HG03108 (cell line): ENCODE data around the gene RNF150.
"Not testable (repeated sequence)": the region's sequence is repeated elsewhere in the genome, so short reads cannot be mapped to it uniquely, and the experiment has no call there.

Source experiments
- ATAC-seq: cut with Tn5 transposase; IDR thresholded peaks from one replicate; pipeline ENCODE4 v1.9.1; 2021; ENCODE audit warnings: moderate library complexity; ENCODE audit not compliant: unreplicated experiment

The RNF150 gene

DNA sequence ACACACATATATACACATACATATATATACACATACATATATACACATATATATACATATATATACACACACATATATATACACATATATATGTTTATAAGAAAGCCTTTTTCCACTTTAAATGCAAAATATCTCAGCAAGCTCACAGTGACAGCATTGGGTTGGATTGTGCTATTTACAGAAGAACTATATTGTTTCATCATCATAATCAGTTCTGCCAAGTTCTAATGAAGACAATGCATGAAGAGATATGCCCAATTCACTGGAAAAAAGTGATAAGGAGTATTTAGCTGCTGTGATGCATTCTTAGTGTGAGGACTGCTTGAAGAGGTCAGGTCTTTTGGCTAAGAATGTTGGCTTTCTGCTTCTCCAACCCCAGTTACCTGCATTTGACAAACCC, 54.4 kb downstream of the RNF150 start:
- no peak for ATAC-seq

DNA sequence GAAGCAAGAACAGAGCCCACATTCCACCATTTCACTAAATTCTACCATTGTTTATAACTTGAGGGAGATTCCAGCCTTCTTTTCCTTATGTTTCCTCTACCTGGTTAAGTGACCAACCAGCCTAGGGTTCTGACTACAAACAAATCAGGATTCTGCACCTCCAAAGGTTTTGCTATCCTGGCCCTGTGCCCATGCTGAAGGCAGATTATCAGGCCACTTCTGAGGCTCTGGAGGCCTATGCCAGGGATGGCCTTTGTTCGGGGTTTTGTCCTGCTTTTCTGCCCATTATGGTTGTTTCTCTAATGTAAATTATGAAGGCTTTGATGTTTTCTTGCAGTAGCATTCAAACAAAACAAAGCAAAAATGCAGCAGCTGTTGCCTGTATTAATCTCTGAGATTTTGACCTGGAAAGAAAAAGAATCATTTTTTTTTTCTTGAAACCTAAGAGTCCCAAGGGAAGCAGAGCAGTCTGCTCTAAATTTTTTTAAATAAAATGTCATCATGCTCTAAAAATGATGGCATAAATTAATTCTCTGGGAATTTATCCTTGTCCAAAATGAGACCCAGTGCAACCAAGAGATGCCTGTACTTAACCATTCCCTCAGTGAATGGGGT, 55.6 kb downstream of the RNF150 start:
- ATAC-seq, result no peak

DNA sequence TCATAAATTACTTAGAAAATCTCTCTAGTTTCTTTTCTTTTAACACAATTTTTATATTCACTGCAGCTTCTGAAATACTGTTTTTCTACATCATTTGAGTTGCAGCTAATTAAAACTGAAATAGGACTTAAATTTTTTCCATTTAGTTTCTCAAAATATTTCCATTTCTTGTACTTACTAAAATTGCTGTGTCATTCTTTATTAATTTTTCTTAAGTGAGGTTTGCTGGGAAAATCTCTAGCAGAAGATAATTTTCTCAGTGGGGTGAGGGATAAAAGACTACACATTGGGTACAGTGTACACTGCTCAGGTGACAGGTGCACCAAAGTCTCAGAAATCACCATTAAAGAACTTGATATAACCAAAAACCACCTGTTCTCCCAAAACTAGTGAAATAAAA, 57.7 kb downstream of the RNF150 start:
- ATAC-seq, result no peak

DNA sequence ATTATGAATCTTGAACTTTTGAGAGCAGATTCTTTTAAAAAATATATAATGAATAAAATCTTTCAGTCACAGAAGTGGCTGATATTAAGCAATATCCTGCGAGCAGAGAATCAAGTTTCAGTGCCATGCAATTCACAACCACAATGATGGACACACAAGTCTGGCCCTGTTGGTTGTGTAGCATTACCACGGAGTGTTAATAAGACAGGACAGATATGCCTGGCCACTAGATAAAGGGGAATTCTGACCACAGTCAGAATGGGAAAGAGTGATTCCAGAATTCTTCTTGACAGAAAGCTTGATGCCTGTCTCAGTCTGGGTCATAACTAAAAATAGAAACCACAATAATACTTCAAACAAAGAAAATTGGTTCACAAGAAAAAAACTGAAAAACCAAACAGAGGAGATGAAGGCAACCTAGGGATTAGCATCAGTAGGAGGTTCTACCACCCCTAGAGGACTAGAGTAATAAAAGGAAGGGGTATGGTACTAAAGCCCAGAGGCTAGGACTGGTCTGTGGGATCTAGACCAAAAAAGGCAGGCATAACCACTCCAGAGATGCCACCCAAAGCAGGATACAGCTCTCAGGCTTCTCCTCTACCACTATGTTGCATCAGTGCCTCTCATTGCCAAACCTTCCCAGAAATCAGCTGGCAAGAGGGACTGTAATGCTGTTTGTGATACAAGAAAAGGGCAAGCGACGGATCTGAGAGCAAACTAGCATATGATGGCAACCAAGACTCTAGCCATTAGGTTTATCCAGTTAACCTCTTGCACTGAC, 59.0 kb downstream of the RNF150 start:
- ATAC-seq, result no peak

DNA sequence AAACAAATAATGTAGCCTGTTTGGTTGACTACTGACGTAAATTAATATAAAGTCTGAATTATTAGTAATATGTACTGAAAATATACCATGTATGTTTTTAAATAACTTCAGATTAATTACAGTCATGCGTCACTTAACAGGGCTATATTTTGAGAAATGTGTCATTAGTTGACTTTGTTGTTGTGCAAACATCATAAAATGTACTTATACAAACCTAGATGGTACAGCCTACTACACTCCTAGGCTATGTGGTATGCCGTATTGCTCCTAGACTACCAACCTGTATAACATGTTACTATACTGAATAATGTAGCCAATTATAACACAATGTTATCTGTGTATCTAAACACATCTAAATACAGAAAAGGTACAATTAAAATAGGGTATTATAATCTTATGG, 66.6 kb downstream of the RNF150 start:
- no peak for ATAC-seq

DNA sequence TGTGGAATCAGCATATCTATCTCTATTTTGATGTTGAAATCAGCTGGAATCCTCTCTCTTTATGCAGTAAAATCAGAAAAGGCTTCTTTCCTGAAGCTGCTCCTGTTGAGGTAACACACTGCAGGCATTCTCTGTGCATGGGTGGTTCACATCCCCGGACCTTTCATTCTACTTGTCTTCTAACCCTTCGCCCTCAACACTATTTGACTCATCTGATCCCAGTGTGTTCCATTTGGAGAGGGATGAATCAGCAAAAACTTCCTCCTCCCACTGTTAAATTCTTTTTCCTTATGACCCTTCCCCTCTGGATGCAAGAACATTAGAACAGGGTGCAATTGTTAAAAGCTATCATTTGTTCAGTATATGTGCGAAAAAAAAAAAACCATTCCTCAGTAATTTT, 67.4 kb downstream of the RNF150 start:
- no peak for ATAC-seq

DNA sequence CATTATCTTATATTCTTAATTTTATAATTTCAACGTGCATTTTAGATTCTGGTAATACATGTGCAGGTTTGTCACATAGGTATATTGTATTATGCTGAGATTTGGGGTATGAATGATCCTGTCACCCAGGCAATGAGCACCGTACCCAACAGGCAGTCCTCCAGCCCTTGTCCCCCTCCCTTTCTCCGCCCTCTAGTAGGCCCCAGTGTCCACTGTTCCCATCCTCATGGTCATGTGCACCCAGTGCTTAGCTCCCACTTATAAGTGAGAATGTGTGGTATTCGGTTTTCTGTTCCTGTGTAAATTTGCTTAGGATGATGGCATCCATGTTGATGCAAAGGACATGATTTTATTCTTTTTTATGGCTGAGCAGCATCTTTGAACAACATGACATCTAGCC, 70.6 kb downstream of the RNF150 start:
- ATAC-seq, result no peak

DNA sequence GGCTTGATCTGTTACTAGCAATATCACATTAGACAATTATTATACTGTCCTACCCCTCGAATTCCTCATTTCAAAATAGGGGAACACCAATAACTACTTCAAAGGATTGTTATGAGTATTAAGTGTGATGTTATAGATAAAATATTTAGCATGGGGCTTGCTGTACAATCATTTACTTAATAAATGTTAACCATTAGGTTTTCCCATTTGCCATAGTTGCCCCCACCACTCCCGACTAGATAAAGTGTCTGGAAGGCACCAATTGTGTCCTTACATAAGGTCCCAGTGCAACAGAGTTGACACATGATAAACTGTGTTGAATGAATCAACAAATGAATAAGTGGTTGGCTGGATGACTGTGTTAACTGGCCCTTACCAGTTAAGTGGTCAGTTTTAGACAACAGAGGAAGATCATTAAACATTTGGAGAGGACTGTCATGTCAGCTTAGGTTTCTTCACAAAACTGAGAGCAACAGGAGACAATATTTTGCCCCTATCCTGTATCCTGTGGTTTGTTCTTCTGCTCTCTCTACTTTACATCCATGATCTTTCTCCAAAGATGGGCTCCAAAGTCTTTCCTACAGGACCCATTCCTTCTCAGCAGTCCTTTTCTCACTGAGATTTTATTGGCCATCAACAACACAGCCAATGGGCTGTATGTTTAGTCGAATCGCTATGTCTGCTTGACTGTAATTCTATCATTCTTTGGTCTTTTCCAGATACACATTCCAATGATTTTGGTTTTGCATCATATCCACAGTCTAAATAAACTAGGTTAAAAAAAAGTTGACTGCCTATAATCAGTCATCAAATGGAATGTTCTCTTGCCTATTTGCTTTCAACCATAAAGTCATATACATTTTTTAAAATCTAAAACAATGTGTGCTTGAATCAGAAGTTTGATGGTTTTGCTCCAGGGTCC, 74.4 kb downstream of the RNF150 start:
- ATAC-seq, result no peak

DNA sequence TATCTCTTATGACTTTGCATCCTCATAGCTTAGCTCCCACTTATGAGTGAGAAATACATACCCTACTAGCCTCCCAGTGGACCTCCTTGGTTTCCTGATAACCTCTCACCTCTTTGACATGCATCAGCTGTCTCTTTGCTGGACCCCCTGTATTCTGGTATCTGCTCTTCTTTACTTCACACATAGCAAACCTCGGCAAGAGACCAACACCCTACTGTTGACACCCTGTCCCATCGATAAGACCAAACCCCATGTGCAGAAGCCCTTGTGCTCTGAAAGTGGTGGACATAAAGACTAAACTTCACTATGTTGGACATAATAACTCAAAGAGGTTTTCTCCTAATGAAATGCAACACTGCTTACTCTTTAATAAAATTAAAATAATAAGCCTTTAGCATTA, 75.7 kb downstream of the RNF150 start:
- no peak for ATAC-seq

DNA sequence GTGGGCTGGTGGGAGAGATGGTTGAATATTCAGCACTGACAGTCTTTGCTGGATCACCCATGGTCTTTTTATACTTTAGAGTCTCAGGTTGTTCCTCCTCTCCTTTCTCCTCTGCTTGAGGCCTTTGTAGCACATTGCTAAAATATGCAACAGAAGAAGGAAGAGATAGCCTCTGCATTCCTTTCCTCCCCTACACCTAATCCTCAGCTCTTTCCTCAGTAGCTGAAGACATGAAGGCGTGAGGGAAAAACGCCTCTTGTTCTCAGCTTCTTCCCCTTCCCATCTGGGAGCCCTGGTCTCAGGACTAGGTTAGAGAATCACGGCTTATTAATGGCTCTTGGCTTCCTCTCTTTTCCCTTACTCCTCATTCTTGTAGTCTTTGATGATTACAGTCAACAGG, 76.8 kb downstream of the RNF150 start:
- no peak for ATAC-seq

DNA sequence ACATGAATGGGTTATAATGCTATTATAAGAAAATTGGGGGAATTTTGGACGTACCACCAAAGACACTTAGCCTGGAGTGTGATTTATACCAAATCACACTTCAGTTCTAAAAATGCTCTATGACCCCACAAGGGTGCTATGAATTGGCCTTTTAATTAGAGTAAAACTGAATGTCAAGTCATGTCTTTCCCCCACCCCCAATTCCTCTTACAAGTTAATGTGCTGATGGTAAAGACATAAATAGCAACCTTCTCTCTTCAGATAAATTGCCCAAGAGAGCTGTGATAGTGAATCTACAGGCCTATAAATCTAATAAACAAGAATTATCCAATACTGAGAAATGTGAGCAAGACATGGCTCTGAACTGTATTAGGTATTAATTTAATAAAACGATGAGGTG, 78.8 kb downstream of the RNF150 start:
- ATAC-seq, result no peak

DNA sequence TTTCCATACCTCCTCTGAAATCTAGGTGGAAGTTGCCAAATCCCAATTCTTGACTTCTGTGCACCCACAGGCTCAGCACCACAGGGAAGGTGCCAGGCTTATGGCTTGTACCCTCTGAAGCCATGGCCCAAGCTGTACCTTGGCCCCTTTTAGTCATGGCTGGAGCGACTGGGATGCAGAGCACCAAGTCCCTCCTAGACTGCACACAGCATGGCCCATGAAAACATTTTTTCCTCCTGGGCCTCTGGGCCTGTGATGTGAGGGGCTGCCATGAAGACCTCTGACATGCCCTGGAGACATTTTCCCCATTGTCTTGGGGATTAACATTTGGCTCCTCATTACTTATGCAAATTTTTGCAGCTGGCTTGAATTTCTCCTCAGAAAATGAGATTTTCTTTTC, 82.3 kb downstream of the RNF150 start:
- not testable (repeated sequence) for ATAC-seq

DNA sequence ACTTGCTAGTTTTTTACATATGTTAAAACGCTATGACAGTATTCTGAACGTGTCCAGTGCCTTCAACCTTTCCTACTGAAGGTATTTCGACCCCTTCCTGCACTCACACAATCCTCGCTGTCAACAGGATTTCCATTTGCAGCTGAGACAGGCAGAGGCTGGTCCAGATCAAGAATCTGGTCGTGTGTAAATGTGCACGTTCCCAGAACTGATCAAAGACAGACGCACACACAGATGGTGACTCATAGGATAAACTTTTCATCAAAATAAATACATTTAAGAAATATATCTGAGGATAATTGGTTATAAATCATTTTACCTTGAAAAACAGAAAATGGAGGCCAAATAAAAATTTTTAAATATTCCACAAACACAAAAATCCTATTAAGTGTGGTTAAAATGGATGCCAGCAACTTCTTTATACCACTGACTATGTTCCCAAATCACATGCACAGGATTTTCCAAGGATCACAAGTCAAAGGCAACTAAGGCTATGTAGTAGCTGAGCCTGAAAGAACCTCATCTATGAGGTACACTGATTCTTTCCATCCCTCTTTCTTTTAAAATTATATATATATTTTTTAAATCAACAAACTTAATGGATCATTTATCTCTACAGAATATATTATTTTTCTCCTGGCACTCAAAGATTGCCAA, 85.9 kb downstream of the RNF150 start:
- no peak for ATAC-seq

DNA sequence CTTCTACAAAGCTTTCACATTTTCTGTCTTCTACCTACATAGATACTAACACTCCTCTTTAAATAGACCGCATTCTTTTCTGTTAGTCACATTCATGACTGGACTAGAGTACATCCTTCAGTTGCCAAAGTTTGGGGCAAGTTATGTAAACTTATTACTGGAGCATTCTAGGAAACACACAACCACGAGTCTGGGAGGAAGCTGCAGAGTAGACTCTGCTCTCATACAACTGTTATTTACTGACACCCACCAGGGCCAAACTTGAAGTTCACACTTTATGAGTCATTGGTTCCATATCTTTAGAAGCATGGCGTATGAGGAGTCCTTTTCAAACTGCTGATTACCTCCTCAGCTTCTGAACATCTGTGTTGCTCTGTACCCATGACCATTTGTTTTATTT, 87.0 kb downstream of the RNF150 start:
- no peak for ATAC-seq

DNA sequence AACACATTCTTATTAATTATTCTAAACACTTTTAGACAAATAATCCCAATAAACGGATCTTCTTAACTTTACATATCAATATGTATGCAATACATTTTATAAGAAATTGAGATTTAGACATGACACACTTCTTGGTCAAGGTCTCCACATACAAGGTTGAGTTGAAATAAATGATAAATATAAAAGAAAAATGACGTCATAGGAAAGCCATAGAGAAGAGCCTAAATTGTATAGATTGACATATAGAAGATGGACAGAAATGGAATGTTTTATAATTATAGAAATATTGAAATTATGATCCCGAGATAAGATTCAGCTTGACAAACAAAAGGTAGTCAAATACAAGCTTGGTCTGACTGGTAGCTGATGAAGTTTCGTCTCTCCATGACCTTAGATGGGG, 87.4 kb downstream of the RNF150 start:
- no peak for ATAC-seq

DNA sequence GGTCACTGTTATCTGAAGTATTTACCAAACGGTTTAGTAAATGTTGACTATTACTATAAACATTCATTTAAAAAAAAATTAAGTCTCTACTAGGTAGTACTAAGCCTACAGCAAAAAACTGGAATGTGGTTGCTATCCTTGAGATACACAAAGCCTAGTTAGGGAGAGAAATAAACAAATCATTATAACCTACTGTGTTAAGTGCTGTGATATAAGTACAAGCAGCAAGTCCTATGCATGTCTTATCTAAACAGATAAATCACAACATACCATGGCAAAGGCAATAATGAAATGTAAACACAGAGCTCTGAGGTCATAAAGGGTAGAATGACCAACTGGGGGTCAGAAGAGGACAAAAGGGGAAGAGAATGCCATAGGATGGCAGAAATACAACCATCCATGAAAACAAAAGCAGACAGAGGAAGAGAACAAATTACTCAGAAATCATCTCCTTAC, 92.2 kb downstream of the RNF150 start:
- ATAC-seq, result no peak

DNA sequence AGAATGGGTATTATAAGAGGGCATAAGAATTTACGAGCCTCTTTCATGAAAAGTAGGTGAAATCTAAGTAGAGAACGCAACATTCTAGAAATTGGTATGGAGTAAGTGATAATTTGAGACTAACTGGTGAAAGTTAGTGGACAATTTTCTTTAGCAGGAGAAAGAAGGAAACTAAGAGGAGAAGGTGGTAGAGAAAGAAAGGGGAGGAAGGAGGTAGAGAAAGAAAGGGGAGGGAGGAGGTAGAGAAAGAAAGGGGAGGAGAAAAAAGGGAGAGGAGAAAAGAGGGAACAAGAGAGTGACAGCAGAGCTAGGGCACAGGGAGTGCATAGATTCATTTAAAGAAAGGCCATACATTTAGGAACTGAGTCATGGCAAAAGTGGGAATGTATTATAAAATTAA, 94.1 kb downstream of the RNF150 start:
- no peak for ATAC-seq

DNA sequence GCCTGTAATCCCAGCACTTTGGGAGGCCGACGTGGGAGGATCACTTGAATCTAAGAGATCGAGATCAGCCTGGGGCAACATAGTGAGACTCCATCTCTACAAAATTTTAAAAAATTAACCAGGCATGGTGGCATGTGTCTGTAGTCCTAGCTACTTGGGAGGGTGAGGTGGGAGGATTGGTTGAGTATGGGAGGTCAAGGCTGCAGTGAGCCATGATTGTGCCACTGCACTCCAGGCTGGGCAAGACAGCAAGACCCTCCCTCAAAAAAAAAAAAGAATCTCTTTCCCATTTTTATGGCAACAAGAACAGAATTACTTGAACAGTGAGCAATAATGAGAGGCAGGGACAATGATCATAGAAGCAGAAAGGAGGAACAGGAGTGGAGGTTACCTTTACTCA, 94.8 kb downstream of the RNF150 start:
- ATAC-seq, result no peak

DNA sequence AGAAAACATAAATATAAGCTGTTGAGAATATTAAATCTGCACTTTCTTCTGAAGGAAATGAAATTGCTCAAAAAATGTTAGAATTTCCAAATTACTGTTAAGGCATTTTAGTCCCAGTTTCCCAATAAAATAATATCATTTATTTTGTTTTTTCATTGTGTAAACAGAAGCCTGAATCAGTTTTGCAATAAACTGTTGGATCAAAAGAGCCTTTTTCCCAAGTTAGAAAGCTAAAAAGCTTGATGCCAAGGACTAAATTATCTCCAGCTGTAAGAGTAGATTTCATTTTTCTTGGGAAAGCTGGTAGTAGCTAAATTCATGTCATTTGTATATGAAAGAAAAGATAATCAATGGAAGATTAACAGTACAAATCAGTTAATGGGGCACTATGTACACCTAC, 95.8 kb downstream of the RNF150 start:
- no peak for ATAC-seq

DNA sequence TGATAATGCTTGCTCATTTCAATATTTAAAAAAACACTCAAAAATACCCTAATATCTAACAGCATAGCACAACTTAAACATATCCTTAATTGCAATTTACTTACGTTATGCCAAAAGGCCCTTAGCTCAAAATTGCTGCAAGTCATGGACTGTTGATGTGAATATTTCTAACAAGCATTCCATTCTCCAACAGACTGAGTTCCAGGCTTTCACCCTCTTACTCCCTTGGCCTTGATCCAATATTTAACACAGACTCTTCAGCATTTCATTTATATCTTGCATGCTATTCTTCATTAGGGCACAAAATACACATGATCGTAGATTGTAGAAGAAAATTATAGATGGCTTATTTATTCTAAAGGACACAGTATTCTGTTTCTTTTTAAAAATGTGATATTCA, 96.5 kb downstream of the RNF150 start:
- ATAC-seq, result no peak

DNA sequence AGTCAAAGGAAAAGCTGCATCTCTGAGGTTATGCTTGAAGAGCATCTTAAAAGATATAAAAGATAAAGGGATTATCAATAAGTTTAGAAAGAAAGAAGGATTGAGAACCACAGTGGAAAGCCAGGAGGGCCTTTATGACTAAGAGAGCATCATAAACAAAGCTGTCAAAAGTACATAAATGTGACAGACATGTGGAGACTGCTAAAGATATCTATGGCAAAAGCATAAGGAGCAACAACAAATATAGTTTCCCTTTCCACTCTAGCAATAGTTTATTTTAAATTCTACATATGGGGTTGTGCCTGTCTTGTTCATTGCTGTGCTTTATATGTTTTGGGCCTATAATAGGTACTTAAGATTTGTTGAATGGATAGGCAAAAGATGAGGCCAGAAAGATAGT, 97.3 kb downstream of the RNF150 start:
- ATAC-seq, result no peak
